Peyer's patch (tissue), 4 donors: ENCODE data around the gene TK1.

ENCODE experiments used
- POLR2A ChIP-seq, 2 donors: fragments of 450-650 bp; IDR thresholded peaks; one replicate each; pipeline ENCODE4 v1.5.1; 2017; ENCODE audit warnings: antibody characterized with exemption in 2 of 2, mild to moderate bottlenecking in 2 of 2, moderate library complexity in 2 of 2
- TF ChIP-seq, protein P1 (sequence below), 6 experiments: fragments of 450-650 bp in 4 of 6; fragments of 200-600 bp in 2 of 6; sonication (generic) in 1 of 6; IDR thresholded peaks; one replicate each; pipeline ENCODE4 v1.5.1; 2017 to 2019; ENCODE audit warnings: antibody characterized with exemption in 6 of 6, mild to moderate bottlenecking in 3 of 6, moderate library complexity in 1 of 6

- TF ChIP-seq, protein P1, sequence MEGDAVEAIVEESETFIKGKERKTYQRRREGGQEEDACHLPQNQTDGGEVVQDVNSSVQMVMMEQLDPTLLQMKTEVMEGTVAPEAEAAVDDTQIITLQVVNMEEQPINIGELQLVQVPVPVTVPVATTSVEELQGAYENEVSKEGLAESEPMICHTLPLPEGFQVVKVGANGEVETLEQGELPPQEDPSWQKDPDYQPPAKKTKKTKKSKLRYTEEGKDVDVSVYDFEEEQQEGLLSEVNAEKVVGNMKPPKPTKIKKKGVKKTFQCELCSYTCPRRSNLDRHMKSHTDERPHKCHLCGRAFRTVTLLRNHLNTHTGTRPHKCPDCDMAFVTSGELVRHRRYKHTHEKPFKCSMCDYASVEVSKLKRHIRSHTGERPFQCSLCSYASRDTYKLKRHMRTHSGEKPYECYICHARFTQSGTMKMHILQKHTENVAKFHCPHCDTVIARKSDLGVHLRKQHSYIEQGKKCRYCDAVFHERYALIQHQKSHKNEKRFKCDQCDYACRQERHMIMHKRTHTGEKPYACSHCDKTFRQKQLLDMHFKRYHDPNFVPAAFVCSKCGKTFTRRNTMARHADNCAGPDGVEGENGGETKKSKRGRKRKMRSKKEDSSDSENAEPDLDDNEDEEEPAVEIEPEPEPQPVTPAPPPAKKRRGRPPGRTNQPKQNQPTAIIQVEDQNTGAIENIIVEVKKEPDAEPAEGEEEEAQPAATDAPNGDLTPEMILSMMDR (IDR thresholded peaks at IDR 0.05): no peak
- TF ChIP-seq POLR2A (IDR thresholded peaks at IDR 0.05): no peak
These were observed 39.4 kb upstream of the TK1 start for GRCh38 chr17:78226055-78226758.
